Measurements from ENCODE around the gene ABHD10.
"Not testable (repeated sequence)": the region's sequence is repeated elsewhere in the genome, so short reads cannot be mapped to it uniquely, and the experiment has no call there.

The ABHD10 gene

GRCh38 chr3:112034436-112034835 is 55.6 kb downstream of the ABHD10 start, which contains the start of gene TMPRSS7:
Gene TMPRSS7, plus strand, starts transcription at chr3:112034736. Its CDS starts 110 bp downstream, at chr3:112034846.
- DNase-seq (ENCODE audit: low read depth): no peak

DNA sequence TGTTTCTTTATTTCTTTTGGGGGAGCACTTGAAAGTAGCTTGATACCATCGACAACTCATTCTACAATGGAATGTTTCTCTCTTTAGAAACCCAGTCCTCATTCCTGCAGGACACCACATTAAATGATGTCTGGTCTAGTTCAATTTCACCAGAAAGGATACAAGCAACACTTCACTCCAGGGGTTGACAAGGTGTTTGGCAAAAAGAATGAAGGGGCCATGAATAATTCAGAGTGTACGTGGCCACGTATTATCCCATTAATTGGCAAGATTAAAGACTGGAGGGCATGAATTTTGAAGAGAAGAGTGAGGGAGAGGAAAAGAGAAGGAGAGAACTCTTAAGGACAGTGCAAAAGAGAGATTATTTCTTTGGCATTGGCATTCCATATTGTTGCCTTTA is 56.4 kb downstream of the ABHD10 start:
- DNase-seq (ENCODE audit: low read depth): no peak

- not testable (repeated sequence) for DNase-seq (ENCODE audit: low read depth)
Observed at GRCh38 chr3:112037194-112037593, 58.4 kb downstream of the ABHD10 start.

DNA sequence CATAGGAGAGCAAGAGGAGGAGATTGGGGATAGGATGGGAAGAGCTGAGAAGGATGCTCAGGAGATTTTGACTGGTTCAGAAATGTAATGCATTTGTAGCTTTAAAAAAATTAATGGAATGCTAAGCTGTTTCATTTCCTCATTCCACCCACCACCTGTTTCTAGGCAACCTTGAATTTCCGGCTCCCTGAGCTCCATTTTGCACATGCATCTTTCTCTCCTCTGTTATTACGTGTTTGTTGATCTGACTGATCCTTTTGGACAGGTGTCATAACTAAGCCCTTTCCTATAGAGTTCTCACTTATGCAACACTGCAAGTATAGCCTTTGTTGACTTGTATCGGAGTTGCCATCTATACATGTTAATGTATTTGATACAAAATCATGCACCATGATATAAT is 60.0 kb downstream of the ABHD10 start:
- no peak for DNase-seq (ENCODE audit: low read depth)

GRCh38 chr3:112041321-112041720 is 62.5 kb downstream of the ABHD10 start:
- DNase-seq (ENCODE audit: low read depth): no peak

GRCh38 chr3:112042842-112043280 is 64.0 kb downstream of the ABHD10 start:
- no peak for DNase-seq (ENCODE audit: low read depth)

Data from stimulated activated CD8-positive, alpha-beta memory T cell treated with anti-CD3 and anti-CD28 coated beads, Interleukin-12 subunit alpha, Interleukin-12 subunit beta, amount 100 ng/mL, for 1 hour (primary cell).